Measurements from ENCODE around the gene NCBP2L.

GRCh38 chrX:107827030-107827831 is 49.7 kb downstream of the NCBP2L start:
- TF ChIP-seq ZNF501 (tag by site-specific recombination; IDR thresholded peaks at IDR 0.05) (no peak; the same call in 1 of the 2 replicates), ZNF777 (tag by site-specific recombination; IDR thresholded peaks at IDR 0.05; ENCODE audit: borderline replicate concordance) (no peak), ZNF274 (IDR thresholded peaks at IDR 0.05; ENCODE audit: low read length) (no peak), ZNF274 (tag by site-specific recombination; IDR thresholded peaks at IDR 0.05; ENCODE audit: borderline replicate concordance) (no peak), ZNF510 (tag by site-specific recombination; IDR thresholded peaks at IDR 0.05; ENCODE audit: insufficient replicate concordance) (no peak), CTCF (tag by site-specific recombination; IDR thresholded peaks at IDR 0.05) (no peak)
